Lower leg skin (tissue), 4 donors: Measurements from ENCODE around the gene CCDC38. TPM values are rescaled to one million over a fixed set of nuclear protein-coding genes. Genes with fewer than 3 reads are reported as not detected.

ENCODE experiments used
- DNase-seq, 2 donors: peaks; one replicate each; pipeline ENCODE4 v3.0.0-alpha.2; 2019; ENCODE audit warnings: low spot score in 2 of 2
- H3K4me3 ChIP-seq: fragments of 200-600 bp; sonication (generic); 2 replicates; pipeline ENCODE4 v1.5.1; 2017; ENCODE audit warnings: mild to moderate bottlenecking, low read depth; ENCODE audit not compliant: poor library complexity, severe bottlenecking
- CTCF ChIP-seq, 3 donors: fragments of 450-650 bp; IDR thresholded peaks; one replicate each; pipeline ENCODE4 v1.5.1; 2016; ENCODE audit warnings: antibody characterized with exemption in 3 of 3, mild to moderate bottlenecking in 3 of 3, moderate library complexity in 2 of 3
- POLR2A ChIP-seq, 2 donors: fragments of 450-650 bp; IDR thresholded peaks; one replicate each; pipeline ENCODE4 v1.6.1; 2016 to 2017; ENCODE audit warnings: antibody characterized with exemption in 2 of 2, mild to moderate bottlenecking in 1 of 2, moderate library complexity in 1 of 2
- WGBS, 2 donors: methylation state at CpG; one replicate each; pipeline ENCODE4 v1.1.5; 2018; 5-methylcytosine and 5-hydroxymethylcytosine counted together
- intact Hi-C: fragments of 100-400 bp; cut with DNase I; formaldehyde crosslinking; loops from one replicate; pipeline ENCODE4 v1.15.0; 2023; ENCODE audit warnings: low total_unique reads
- total RNA-seq, 4 donors: library from RNA; depleted of rRNA; stranded (reverse); fragments of >200 nt; gene quantifications; one replicate each; pipeline ENCODE4 v1.1.0, GENCODE V29; 2016

The CCDC38 gene
- total RNA-seq, 4 donors from 2014 or later, result 0.06 TPM; not detected in 3

GRCh38 chr12:95880895-95881294 is 61.5 kb downstream of the CCDC38 start:
- 83 to 86% methylated on average over 1 of the region's 1 CpG for WGBS, 2 donors
- no peak overlapping the region for H3K4me3 ChIP-seq
- DNase-seq, result no peak
- intact Hi-C loops, result no loop called here
- TF ChIP-seq CTCF (IDR thresholded peaks at IDR 0.05) (no peak), POLR2A (IDR thresholded peaks at IDR 0.05) (no peak)

DNA sequence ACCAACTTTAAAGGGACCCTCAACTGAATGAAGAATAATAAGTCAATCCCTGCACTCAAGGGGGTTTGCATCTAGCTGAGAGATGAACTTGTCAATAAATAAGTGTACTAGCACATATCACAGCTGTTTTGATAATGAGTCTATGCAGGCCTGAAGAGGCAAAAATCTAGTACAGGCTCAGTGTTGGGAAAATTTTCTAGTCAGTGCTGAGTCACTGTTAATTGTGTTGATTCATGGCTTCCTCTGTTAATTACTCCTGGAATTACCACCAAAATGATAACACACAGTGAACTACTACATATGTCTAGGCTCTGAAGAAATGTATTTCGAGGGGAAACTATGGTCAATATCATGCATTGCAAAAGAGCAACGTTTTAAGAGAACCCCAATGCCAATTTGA is 64.8 kb downstream of the CCDC38 start:
- TF ChIP-seq CTCF (IDR thresholded peaks at IDR 0.05) (no peak), POLR2A (IDR thresholded peaks at IDR 0.05) (no peak)
- intact Hi-C loops, result no loop called here
- no peak overlapping the region for H3K4me3 ChIP-seq
- WGBS, 2 donors, result 74 to 78% methylated on average over 2 of the region's 2 CpGs
- no peak for DNase-seq

DNA sequence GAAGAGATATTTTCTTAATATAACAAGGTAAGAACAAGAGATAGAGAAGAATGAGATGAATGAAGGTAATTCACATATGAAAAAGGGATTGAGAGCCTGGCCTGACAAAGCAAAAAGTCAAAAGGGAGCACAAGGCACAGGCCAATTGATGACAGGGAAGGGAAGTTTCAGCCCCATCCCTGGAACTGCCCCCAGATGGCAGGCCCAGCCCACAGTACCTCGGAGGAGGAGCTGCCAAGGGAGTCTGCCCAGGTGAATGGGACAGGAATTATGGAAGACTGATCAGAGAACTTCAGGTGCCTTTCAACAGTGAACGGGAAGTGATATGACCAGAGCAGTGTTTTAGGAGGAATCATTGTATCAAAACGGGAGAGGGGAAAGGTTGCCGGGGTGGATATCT is 68.0 kb downstream of the CCDC38 start:
- no peak overlapping the region for H3K4me3 ChIP-seq
- 84 to 88% methylated on average over 4 of the region's 4 CpGs for WGBS, 2 donors
- no peak for TF ChIP-seq POLR2A (IDR thresholded peaks at IDR 0.05)
- no peak for TF ChIP-seq CTCF (IDR thresholded peaks at IDR 0.05)
- DNase-seq, result no peak
- intact Hi-C loops, result no loop called here

GRCh38 chr12:95870897-95871296 is 71.5 kb downstream of the CCDC38 start:
- no peak for TF ChIP-seq POLR2A (IDR thresholded peaks at IDR 0.05)
- no peak for TF ChIP-seq CTCF (IDR thresholded peaks at IDR 0.05)
- no peak overlapping the region for H3K4me3 ChIP-seq
- intact Hi-C loops, result no loop called here
- no peak for DNase-seq
- WGBS, 2 donors, result 81 to 86% methylated on average over 4 of the region's 4 CpGs

GRCh38 chr12:95863337-95863736 is 79.1 kb downstream of the CCDC38 start:
- DNase-seq, result no peak
- TF ChIP-seq POLR2A (IDR thresholded peaks at IDR 0.05) (no peak), CTCF (IDR thresholded peaks at IDR 0.05) (no peak)
- intact Hi-C loops, result no loop called here
- H3K4me3 ChIP-seq, result no peak overlapping the region

- TF ChIP-seq CTCF (IDR thresholded peaks at IDR 0.05) (no peak), POLR2A (IDR thresholded peaks at IDR 0.05) (no peak)
- no peak overlapping the region for H3K4me3 ChIP-seq
- intact Hi-C loops, result no loop called here
- WGBS, 2 donors, result 96 to 98% methylated on average over 3 of the region's 3 CpGs
- DNase-seq, result no peak
Observed at GRCh38 chr12:95862038-95862437, 80.4 kb downstream of the CCDC38 start.
